DMS79 treated with DMSO at 0.1 percent for 48 hours (cell line): Measurements from ENCODE around the gene POLA2.

Experiments
- DNase-seq: peaks from one replicate; lab custom pipeline; 2025; lab: John Stamatoyannopoulos, UW

Gene POLA2

DNA sequence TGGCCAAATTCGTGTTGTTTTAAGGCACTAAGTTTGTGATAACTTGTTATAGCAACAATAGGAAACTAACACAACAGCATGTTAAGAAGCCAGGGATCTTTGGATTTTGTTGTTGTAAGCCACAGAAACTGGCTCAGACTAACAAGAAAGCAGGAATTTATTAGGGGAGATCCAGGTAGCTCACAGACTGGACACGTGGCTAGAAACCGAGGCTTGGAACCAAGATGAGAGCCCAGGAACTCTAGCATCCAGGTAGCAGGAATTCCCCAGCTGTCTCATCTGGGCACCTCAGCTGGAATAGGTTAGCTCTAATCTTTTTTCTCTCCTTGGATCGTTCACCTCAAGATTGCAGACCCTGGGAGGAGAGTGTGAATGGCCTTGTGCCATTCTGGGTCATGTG, 24.9 kb downstream of the POLA2 start:
- DNase-seq: no peak

GRCh38 chr11:65287601-65288000, 25.8 kb downstream of the POLA2 start:
- no peak for DNase-seq

DNA sequence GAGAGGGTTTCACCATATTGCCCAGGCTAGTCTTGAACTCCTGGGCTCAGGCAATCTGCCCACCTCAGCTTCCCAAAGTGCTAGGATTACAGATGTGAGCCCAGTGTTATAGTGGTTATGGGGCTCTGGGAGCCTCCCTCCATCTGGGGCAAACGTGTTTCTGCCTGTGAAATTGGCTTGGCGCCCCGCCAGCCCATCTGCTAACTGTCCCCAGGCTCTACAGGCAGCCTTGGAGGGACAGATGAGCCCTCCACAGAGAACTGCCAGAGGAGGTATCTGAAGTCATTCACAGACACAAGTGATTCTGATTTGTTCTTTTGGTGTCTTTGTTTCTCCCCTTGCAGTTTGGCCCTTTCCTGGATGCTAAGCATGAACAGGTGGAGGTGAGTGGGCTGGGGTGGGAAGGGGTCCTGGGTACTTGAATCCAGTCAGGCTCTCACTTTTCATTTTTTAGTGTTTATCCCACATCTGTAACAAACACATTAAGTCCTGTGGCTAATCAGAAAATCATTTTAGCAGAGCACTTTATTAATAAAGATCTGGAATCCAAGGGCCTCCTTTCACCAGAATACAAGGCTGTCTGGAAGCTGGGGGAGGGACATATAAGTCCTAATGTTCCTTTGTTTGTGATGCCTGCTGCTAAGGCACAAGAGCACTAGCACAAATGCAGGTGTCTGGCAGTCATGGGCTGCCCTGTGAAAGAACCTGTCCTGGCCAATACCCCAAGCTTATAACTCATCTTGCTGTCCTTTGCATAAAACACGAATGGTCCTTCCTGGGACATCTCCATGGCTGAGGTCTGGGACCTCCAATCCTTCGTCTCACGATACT, 27.2 kb downstream of the POLA2 start:
- DNase-seq: peak; percentile 74

- peak; percentile 89 for DNase-seq
Measured at GRCh38 chr11:65290448-65291165, 28.8 kb downstream of the POLA2 start.

GRCh38 chr11:65291613-65292012, 29.9 kb downstream of the POLA2 start:
- no peak for DNase-seq

- DNase-seq: no peak
Measured at GRCh38 chr11:65292890-65293289, 31.1 kb downstream of the POLA2 start.

DNA sequence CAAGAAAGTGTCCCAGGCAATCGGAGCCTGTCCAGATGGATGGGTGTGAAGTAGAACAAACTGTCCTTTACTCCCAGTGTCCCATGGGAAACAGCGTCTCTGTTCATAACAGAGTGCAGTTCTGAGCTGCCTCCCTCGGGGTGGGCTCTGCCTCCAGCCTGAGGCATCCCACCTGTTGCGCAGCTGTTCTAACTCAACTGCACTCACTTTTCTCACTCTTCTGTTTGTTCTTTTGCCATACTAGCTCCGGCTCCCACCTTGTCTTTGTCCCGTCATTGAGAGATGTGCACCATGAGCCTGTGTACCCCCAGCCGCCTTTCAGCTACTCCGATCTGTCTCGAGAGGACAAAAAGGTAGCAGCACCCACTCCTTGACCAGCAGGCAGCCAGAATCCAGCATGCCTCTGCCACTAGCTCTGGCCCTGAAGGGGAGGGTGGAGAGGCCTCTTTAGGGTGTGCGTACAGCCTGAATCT, 32.2 kb downstream of the POLA2 start:
- no peak for DNase-seq

- no peak for DNase-seq
Measured at GRCh38 chr11:65295001-65295400, 33.2 kb downstream of the POLA2 start.

DNA sequence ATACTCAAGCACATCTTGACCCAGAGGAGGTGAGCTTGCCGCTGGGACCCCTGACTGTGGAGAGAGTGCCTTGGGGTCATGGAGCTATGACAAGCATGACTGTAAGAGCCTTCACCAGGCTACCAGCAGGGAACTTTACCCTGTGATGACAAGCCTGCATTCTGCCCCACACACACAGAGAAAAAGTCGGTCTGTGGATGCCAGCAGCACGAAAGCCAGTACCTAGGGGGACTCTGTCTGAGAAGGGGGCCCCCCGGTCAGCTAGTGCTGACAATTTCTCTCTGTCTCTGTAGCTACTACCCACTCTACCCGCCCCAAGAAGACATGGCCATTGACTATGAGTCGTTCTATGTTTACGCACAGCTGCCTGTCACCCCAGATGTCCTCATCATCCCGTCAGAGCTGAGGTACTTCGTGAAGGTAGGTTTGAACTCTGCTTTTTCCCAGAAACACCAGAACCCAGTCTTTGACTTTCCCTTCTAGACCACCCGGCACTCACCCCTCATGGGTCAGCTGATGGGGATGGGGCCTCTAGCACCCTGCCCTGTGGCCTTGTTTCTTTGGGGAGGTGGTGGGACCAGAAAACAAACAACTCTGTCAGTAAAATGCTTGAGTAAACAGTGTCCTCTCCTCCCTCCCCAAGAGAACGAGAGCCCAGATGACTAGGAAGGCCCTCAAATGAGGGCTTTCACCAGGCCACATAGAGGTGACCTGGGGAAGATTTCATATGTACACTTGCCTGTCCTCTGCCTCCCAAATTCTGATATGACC, 34.0 kb downstream of the POLA2 start:
- no peak for DNase-seq

- DNase-seq: no peak
Measured at GRCh38 chr11:65297026-65297672, 35.4 kb downstream of the POLA2 start.

DNA sequence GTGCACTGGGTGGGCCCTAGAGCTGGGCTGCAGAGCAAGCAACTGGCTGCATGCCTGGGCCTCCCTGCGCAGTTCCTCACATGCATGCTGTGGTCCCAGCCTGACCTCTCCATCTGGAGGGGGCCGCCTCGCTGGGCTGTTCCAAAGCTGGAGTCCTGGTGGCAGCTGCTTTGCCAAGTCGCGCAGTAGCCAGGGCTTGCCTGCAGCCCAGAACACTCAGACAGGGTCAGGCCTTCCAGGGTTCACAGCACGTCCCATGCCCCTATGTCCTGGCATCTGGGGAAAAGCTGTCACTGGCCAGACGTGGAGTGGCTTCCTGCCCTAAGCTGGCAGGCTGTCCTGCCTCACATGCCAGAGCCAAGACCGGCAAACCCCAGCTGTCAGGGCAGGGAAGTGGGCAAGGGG, 36.4 kb downstream of the POLA2 start:
- DNase-seq: no peak

DNA sequence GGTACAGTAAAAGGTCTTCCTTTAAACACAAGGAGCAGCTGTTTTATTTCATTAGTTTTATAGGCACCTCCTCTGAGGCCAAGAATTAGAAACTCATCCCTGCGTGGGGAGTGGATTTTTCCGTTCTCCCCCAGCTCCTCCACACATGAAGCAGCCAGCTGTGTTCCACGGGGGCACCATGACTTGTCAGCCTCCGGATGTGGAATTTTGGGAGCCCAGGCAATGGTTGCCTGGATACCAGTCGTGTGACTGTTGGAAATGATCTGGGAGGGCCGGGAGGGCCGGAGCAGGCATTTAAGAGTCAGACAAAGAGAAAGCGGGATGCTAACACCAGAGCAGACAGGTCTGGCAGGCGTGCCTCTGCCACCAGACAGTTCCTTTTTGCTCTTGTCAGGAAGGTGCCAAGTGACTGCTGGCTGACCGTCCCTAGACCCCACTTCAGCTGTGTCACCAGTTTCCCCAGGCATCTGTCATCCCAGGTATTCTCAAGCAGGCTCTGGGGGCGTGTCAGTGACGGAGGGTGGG, 37.0 kb downstream of the POLA2 start:
- DNase-seq: no peak

GRCh38 chr11:65300621-65301275, 39.0 kb downstream of the POLA2 start:
- DNase-seq: no peak

GRCh38 chr11:65301491-65302329, 39.9 kb downstream of the POLA2 start:
- no peak for DNase-seq

- DNase-seq: no peak
Measured at GRCh38 chr11:65303555-65303954, 41.8 kb downstream of the POLA2 start.

GRCh38 chr11:65304110-65304509, 42.3 kb downstream of the POLA2 start:
- no peak for DNase-seq

GRCh38 chr11:65304613-65305012, 42.9 kb downstream of the POLA2 start:
- DNase-seq: no peak

DNA sequence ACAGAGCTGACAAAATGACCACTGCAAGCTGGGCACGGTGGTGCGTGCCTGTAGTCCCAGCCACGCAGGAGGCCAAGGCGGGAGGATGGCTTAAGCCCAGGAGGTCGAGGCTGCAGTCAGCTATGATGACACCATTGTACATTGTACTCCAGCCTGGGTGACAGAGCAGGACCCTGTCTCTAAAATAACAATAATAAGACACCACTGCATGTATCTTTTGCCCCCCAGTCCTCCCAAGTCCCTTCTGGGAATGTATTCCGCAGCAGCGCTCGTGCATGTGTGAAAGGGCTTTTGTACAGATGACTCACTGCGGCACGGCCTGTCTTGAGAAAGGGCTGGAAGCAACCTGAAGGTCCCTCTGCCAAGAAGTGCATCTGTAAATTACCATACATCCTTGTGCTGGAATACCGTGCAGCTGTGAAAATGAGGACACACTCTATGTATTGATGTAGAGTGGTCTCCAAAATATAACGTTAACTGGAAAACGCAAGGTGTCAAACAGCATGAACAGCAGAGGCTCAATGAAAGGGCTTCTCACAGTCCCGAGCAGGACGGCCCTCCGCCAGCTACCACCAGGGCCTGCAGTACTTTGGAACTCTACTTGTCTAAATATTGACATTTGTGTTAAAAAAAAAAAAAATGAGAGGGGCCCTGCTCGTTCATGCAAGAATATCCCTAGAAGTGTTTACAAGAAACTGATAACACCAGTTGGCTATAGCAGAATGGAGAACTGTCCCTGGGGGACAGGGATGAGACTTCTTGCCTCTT, 43.9 kb downstream of the POLA2 start:
- no peak for DNase-seq
